Trophoblast cell (in vitro differentiated cells and primary cell): ENCODE results near the gene PAX8.

Source experiments
- DNase-seq, 2 donors: peaks; one replicate each; pipeline ENCODE4 v3.0.0-alpha.2; 2016
- H2AFZ ChIP-seq: 2 replicates; pipeline ENCODE4 v1.6.1; 2013; ENCODE audit warnings: low read length, moderate library complexity, mild to moderate bottlenecking; ENCODE audit not compliant: insufficient read depth, poor library complexity
- H2AK5ac ChIP-seq: 2 replicates; pipeline ENCODE4 v1.6.1; 2013; ENCODE audit warnings: mild to moderate bottlenecking, low read length
- H2BK120ac ChIP-seq: 2 replicates; pipeline ENCODE4 v1.6.1; 2013; ENCODE audit warnings: low read length, mild to moderate bottlenecking, moderate library complexity; ENCODE audit not compliant: insufficient read depth, poor library complexity
- H2BK12ac ChIP-seq: 2 replicates; pipeline ENCODE4 v1.6.1; 2013; ENCODE audit warnings: mild to moderate bottlenecking, low read length, moderate library complexity
- H2BK5ac ChIP-seq: 2 replicates; pipeline ENCODE4 v1.6.1; 2013; ENCODE audit warnings: low read length, low read depth, moderate library complexity, mild to moderate bottlenecking; ENCODE audit not compliant: poor library complexity
- H3K14ac ChIP-seq: 2 replicates; pipeline ENCODE4 v1.6.1; 2013; ENCODE audit warnings: mild to moderate bottlenecking, low read length
- H3K18ac ChIP-seq: 2 replicates; pipeline ENCODE4 v1.6.1; 2013; ENCODE audit warnings: mild to moderate bottlenecking, low read length
- H3K23ac ChIP-seq: 2 replicates; pipeline ENCODE4 v1.6.1; 2013; ENCODE audit warnings: low read length
- H3K27ac ChIP-seq: 2 replicates; pipeline ENCODE4 v1.5.1; 2013; ENCODE audit warnings: low read depth, mild to moderate bottlenecking, inconsistent platforms, low read length, moderate library complexity
- H3K27me3 ChIP-seq: 2 replicates; pipeline ENCODE4 v1.6.1; 2013; ENCODE audit warnings: inconsistent platforms, mild to moderate bottlenecking, low read length, moderate library complexity; ENCODE audit not compliant: insufficient read depth
- H3K36me3 ChIP-seq, 2 experiments: 1 replicate in 1 of 2; 2 replicates in 1 of 2; pipeline ENCODE4 v1.6.1; 2013; ENCODE audit warnings: low read length in 2 of 2, mild to moderate bottlenecking in 2 of 2, moderate library complexity in 1 of 2; ENCODE audit not compliant: insufficient read depth in 2 of 2, control insufficient read depth in 1 of 2
- H3K4ac ChIP-seq: 2 replicates; pipeline ENCODE4 v1.6.1; 2013; ENCODE audit warnings: low read depth, mild to moderate bottlenecking, low read length, moderate library complexity
- H3K4me1 ChIP-seq, 2 experiments: 1 replicate in 1 of 2; 2 replicates in 1 of 2; pipeline ENCODE4 v1.6.1; 2013; ENCODE audit warnings: low read length in 2 of 2, mild to moderate bottlenecking in 2 of 2, moderate library complexity in 1 of 2; ENCODE audit not compliant: insufficient read depth in 2 of 2, control insufficient read depth in 1 of 2
- H3K4me2 ChIP-seq: 2 replicates; pipeline ENCODE4 v1.6.1; 2013; ENCODE audit warnings: inconsistent platforms, mild to moderate bottlenecking, low read length, moderate library complexity
- H3K4me3 ChIP-seq: 2 replicates; pipeline ENCODE4 v1.5.1; 2013; ENCODE audit warnings: mild to moderate bottlenecking, low read depth, low read length, inconsistent platforms
- H3K79me1 ChIP-seq: one replicate; pipeline ENCODE4 v1.6.1; 2013; ENCODE audit warnings: low read length
- H3K79me2 ChIP-seq: 2 replicates; pipeline ENCODE4 v1.6.1; 2013; ENCODE audit warnings: low read length, mild to moderate bottlenecking; ENCODE audit not compliant: control insufficient read depth, insufficient read depth, poor library complexity
- H3K9ac ChIP-seq: 2 replicates; pipeline ENCODE4 v1.6.1; 2013; ENCODE audit warnings: mild to moderate bottlenecking, low read length
- H3K9me3 ChIP-seq: 2 replicates; pipeline ENCODE4 v1.6.1; 2013; ENCODE audit warnings: low read depth, mild to moderate bottlenecking, control low read depth, inconsistent platforms, low read length; ENCODE audit not compliant: insufficient read depth
- H4K12ac ChIP-seq: 2 replicates; pipeline ENCODE4 v1.6.1; 2013; ENCODE audit warnings: low read depth, mild to moderate bottlenecking, low read length, moderate library complexity
- H4K8ac ChIP-seq: 2 replicates; pipeline ENCODE4 v1.6.1; 2013; ENCODE audit warnings: low read depth, mild to moderate bottlenecking, low read length, moderate library complexity
- H4K91ac ChIP-seq: one replicate; pipeline ENCODE4 v1.6.1; 2013; ENCODE audit warnings: low read depth, mild to moderate bottlenecking, low read length, moderate library complexity
- WGBS: extraction: QIAGEN DNeasy Blood & Tissue Kit; methylation state at CpG from one replicate; pipeline ENCODE4 v1.1.7; 2013; ENCODE audit warnings: missing lambda C conversion rate; ENCODE audit not compliant: insufficient read length, insufficient coverage; ENCODE audit errors: extremely low coverage; 5-methylcytosine and 5-hydroxymethylcytosine counted together

PAX8 gene

GRCh38 chr2:113215056-113215455, 63.7 kb downstream of the PAX8 start:
- no peaks in the 10 kb centered on the region for H3K36me3 ChIP-seq
- H3K23ac ChIP-seq, result no peak overlapping the region
- H4K91ac ChIP-seq, result no peak overlapping the region
- no peak overlapping the region for H3K27ac ChIP-seq
- no peak overlapping the region for H2BK120ac ChIP-seq
- no peak overlapping the region for H4K8ac ChIP-seq
- H3K27me3 ChIP-seq, result no peaks in the 10 kb centered on the region
- no peaks in the 10 kb centered on the region for H3K9me3 ChIP-seq
- H2AFZ ChIP-seq, result no peak overlapping the region
- DNase-seq, result no peak
- WGBS, result no CpG with 5 or more reads among the region's 2 CpGs
- no peak overlapping the region for H3K4ac ChIP-seq
- no peak overlapping the region for H2BK5ac ChIP-seq
- H3K79me2 ChIP-seq, result no peaks in the 10 kb centered on the region
- H3K9ac ChIP-seq, result no peak overlapping the region
- peaks cover 0 to 4% of the 10 kb centered on the region in 2 experiments for H3K4me1 ChIP-seq
- H2BK12ac ChIP-seq, result no peak overlapping the region
- H3K4me3 ChIP-seq, result no peak overlapping the region
- H2AK5ac ChIP-seq, result no peak overlapping the region
- H3K4me2 ChIP-seq, result no peak overlapping the region
- H4K12ac ChIP-seq, result no peak overlapping the region
- H3K18ac ChIP-seq, result no peak overlapping the region
- no peaks in the 10 kb centered on the region for H3K79me1 ChIP-seq
- H3K14ac ChIP-seq, result no peak overlapping the region

GRCh38 chr2:113214141-113214540, 64.6 kb downstream of the PAX8 start:
- Histone ChIP-seq H4K91ac (no peak overlapping the region), H3K27ac (no peak overlapping the region), H3K36me3 (no peaks in the 10 kb centered on the region), H3K4me3 (no peak overlapping the region), H2BK12ac (no peak overlapping the region), H3K79me2 (no peaks in the 10 kb centered on the region), H3K18ac (no peak overlapping the region), H3K9me3 (no peaks in the 10 kb centered on the region), H3K23ac (no peak overlapping the region), H4K8ac (no peak overlapping the region), H2BK120ac (no peak overlapping the region), H3K79me1 (no peaks in the 10 kb centered on the region), H3K9ac (no peak overlapping the region), H4K12ac (no peak overlapping the region), H2AFZ (no peak overlapping the region), H3K4ac (no peak overlapping the region), H3K14ac (no peak overlapping the region), H2BK5ac (no peak overlapping the region), H3K4me2 (no peak overlapping the region), H2AK5ac (no peak overlapping the region), H3K4me1 (peaks cover 0 to 3% of the 10 kb centered on the region in 2 experiments), H3K27me3 (no peaks in the 10 kb centered on the region)
- WGBS, result no CpG with 5 or more reads among the region's 4 CpGs
- no peak for DNase-seq

GRCh38 chr2:113213061-113213930, 65.4 kb downstream of the PAX8 start:
- H2BK12ac ChIP-seq, result no peak overlapping the region
- H2AK5ac ChIP-seq, result no peak overlapping the region
- no peak overlapping the region for H4K91ac ChIP-seq
- no peak overlapping the region for H3K18ac ChIP-seq
- H4K12ac ChIP-seq, result no peak overlapping the region
- H3K79me1 ChIP-seq, result no peaks in the 10 kb centered on the region
- H3K23ac ChIP-seq, result no peak overlapping the region
- H3K27me3 ChIP-seq, result no peaks in the 10 kb centered on the region
- no peak overlapping the region for H3K4me3 ChIP-seq
- DNase-seq, result no peak
- no peak overlapping the region for H2BK5ac ChIP-seq
- H3K14ac ChIP-seq, result no peak overlapping the region
- H3K36me3 ChIP-seq, result no peaks in the 10 kb centered on the region
- no peak overlapping the region for H3K27ac ChIP-seq
- no peaks in the 10 kb centered on the region for H3K79me2 ChIP-seq
- no peak overlapping the region for H3K4me2 ChIP-seq
- H4K8ac ChIP-seq, result no peak overlapping the region
- H3K4ac ChIP-seq, result no peak overlapping the region
- 100% methylated on average over 1 of the region's 14 CpGs for WGBS
- H2AFZ ChIP-seq, result no peak overlapping the region
- no peak overlapping the region for H3K9ac ChIP-seq
- H3K4me1 ChIP-seq, result peaks cover 0 to 3% of the 10 kb centered on the region in 2 experiments
- H2BK120ac ChIP-seq, result no peak overlapping the region
- no peaks in the 10 kb centered on the region for H3K9me3 ChIP-seq

GRCh38 chr2:113212245-113213060, 66.3 kb downstream of the PAX8 start:
- no peak overlapping the region for H4K8ac ChIP-seq
- no peaks in the 10 kb centered on the region for H3K9me3 ChIP-seq
- no peak overlapping the region for H3K18ac ChIP-seq
- H2AFZ ChIP-seq, result no peak overlapping the region
- H3K4me2 ChIP-seq, result no peak overlapping the region
- H2BK5ac ChIP-seq, result no peak overlapping the region
- no peak overlapping the region for H4K91ac ChIP-seq
- no peak overlapping the region for H3K4ac ChIP-seq
- H2BK12ac ChIP-seq, result no peak overlapping the region
- H3K27me3 ChIP-seq, result no peaks in the 10 kb centered on the region
- no peak overlapping the region for H2AK5ac ChIP-seq
- H3K79me1 ChIP-seq, result no peaks in the 10 kb centered on the region
- H3K23ac ChIP-seq, result no peak overlapping the region
- H3K27ac ChIP-seq, result no peak overlapping the region
- no peaks in the 10 kb centered on the region for H3K79me2 ChIP-seq
- H3K9ac ChIP-seq, result no peak overlapping the region
- no CpG with 5 or more reads among the region's 26 CpGs for WGBS
- H3K36me3 ChIP-seq, result no peaks in the 10 kb centered on the region
- no peak overlapping the region for H2BK120ac ChIP-seq
- no peak overlapping the region for H3K14ac ChIP-seq
- H4K12ac ChIP-seq, result no peak overlapping the region
- peaks cover 0 to 3% of the 10 kb centered on the region in 2 experiments for H3K4me1 ChIP-seq
- H3K4me3 ChIP-seq, result no peak overlapping the region
- no peak for DNase-seq
